C4-2B (cell line): ENCODE results near the gene RFX7.
"Not testable (repeated sequence)": the region's sequence is repeated elsewhere in the genome, so short reads cannot be mapped to it uniquely, and the experiment has no call there.

Experiments used
- H3K27ac ChIP-seq: fragments of 450-650 bp; 2 replicates; pipeline ENCODE4 v1.5.1; 2017
- CTCF ChIP-seq: fragments of 450-650 bp; conservative IDR thresholded peaks from 2 replicates; pipeline ENCODE4 v1.5.1; 2017; ENCODE audit warnings: mild to moderate bottlenecking
- ZFX ChIP-seq: fragments of 450-650 bp; IDR thresholded peaks from 2 replicates; pipeline ENCODE4 v1.6.1; 2017

Gene RFX7

DNA sequence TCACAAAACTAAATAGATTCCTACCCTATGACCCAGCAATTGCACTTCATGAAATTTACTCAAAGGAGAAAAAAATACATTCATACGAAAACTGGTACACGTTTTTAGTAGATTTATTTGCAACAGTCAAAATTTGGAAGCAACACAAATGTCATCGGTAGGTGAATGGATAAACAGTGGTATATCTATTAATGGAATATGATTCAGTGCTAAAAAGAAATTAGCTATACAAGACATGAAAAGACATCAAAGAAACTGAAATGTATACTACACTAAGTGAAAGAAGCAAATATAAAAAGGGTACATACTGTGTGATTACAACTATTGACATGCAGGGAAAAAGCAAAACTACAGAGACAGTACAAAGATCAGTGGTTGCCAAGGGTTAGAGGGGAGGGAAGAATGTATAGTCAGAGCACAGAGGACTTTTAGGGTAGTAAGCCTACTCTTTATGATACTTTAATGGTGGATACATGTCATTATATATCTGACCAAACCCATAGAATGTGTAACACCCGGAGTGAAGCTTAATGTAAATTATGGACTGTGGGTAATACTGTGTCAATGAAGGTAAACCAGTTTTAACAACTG lies 31.6 kb downstream of the RFX7 start:
- H3K27ac ChIP-seq, result no peak overlapping the region
- TF ChIP-seq ZFX (no peak), CTCF (no peak)

- no peak overlapping the region for H3K27ac ChIP-seq
- no peak for TF ChIP-seq ZFX
Measured at GRCh38 chr15:56211064-56211463, 32.6 kb downstream of the RFX7 start.

- no peak for TF ChIP-seq CTCF
- TF ChIP-seq ZFX, result no peak
Measured at GRCh38 chr15:56208641-56209155, 35.0 kb downstream of the RFX7 start.

GRCh38 chr15:56208185-56208584 lies 35.5 kb downstream of the RFX7 start:
- no peak for TF ChIP-seq ZFX
- no peak for TF ChIP-seq CTCF
- no peak overlapping the region for H3K27ac ChIP-seq

More at GRCh38 chr15:56208641-56209155, 35.0 kb downstream of the RFX7 start:
- H3K27ac ChIP-seq, result no peak overlapping the region

DNA sequence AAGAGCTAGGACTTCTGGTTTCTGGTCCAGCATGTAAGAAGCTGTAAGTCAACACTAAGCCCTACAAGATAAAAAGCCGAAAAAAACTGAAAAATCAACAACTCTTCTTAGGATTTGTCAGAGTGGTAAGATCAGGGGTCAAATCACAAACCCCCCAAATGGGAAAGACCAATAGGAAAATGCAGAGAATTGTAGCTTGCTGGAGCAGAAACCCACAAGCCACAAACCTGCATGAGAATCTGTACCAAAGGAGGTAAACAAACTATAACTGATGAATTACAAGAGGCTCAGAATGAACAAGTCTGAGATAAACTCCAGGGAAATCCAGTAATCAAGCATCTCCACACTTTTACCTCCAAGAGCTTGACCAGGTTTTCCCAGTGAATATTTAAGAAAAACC lies 36.0 kb downstream of the RFX7 start:
- TF ChIP-seq ZFX, result no peak
- TF ChIP-seq CTCF, result no peak
- H3K27ac ChIP-seq, result no peak overlapping the region

- no peak overlapping the region for H3K27ac ChIP-seq
- TF ChIP-seq ZFX (no peak), CTCF (no peak)
Measured at GRCh38 chr15:56207092-56207491, 36.6 kb downstream of the RFX7 start.

GRCh38 chr15:56205061-56205876 lies 38.4 kb downstream of the RFX7 start:
- H3K27ac ChIP-seq, result no peak overlapping the region
- TF ChIP-seq ZFX, result no peak
- no peak for TF ChIP-seq CTCF

GRCh38 chr15:56203312-56203922 lies 40.3 kb downstream of the RFX7 start:
- H3K27ac ChIP-seq, result not testable (repeated sequence)
